NCI-H2081 treated with DMSO at 0.1 percent for 48 hours (cell line): Measurements from ENCODE around the gene CHMP6.

Source experiments
- DNase-seq: peaks from one replicate; lab custom pipeline; 2025; lab: John Stamatoyannopoulos, UW

The CHMP6 gene

DNA sequence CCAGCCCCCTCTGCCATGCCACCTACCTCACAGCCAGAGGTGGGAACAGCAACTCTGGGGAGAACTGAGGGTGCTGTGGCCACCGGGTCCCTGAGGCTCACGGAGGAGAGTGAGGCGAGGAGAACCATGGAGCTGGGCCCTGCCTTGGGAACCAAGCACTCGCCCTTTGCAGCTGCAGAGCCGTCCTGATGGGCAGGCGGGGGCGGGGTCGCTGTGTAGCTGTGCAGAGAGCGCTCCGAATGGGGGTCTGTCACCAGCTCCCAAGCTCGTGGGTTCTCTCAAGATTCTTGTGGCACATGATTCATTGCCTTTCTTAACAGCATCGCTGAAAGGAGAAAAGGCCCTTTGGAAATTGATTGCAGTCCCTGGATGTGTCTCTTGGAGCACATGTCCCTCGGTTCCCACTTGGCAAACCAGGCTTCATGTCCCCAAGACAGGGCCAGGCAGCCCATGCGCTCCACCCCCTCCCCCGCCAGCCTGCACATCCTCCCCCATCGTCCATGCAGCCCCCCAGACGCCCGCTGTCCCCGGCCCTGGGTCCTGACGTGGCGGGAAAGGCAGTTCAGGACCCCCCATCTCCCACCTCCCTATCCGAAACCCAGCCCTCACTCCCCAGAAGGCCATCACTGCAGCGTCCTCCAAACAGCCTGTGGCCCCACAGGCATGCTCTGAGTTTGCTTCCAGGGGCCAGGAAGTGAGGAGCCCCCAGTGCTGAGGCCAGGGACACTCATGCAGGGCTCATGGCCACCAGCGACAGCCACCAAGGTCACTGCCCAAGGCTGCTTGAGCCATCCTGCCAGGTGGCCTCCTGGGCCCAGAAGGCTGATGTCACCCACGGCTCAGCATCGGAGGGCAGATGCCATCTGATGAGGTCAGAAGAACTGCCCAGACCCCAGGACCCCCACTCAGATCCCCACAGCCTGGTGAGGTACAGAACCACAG lies 20.6 kb upstream of the CHMP6 start:
- DNase-seq, result no peak

DNA sequence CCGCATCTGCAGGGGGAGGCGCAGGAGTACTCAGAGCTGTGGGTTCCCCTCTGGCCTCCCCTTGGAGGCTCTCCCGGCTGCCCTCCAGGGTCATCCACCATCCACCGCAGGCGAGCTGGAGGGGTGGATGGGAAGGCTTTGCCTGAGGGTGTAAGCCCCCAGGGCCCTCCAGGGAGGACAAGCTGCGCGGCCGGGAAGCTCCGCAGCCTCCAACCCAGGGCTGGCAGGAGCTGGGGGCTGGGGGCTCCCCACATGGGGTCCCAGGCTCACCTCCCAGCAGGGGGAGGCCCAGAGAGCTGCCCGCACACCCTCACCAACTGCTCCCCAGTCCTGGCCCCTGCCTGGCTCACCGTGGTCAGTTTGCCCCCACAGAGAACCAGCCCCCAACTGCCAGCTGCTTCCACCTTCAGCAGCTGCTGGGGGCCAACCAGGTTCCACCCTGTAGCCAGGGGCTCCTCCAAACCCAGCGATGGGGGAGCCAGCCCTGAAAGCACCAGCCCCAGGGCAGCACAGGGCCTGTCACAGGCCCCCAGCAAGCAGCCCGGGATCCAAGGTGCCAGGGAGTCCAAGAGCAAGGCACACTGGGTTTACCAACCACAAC lies 19.8 kb upstream of the CHMP6 start:
- DNase-seq, result no peak

- DNase-seq, result no peak
Measured at GRCh38 chr17:80976701-80977100, 14.9 kb upstream of the CHMP6 start.

GRCh38 chr17:80977172-80977571 lies 14.5 kb upstream of the CHMP6 start:
- no peak for DNase-seq

DNA sequence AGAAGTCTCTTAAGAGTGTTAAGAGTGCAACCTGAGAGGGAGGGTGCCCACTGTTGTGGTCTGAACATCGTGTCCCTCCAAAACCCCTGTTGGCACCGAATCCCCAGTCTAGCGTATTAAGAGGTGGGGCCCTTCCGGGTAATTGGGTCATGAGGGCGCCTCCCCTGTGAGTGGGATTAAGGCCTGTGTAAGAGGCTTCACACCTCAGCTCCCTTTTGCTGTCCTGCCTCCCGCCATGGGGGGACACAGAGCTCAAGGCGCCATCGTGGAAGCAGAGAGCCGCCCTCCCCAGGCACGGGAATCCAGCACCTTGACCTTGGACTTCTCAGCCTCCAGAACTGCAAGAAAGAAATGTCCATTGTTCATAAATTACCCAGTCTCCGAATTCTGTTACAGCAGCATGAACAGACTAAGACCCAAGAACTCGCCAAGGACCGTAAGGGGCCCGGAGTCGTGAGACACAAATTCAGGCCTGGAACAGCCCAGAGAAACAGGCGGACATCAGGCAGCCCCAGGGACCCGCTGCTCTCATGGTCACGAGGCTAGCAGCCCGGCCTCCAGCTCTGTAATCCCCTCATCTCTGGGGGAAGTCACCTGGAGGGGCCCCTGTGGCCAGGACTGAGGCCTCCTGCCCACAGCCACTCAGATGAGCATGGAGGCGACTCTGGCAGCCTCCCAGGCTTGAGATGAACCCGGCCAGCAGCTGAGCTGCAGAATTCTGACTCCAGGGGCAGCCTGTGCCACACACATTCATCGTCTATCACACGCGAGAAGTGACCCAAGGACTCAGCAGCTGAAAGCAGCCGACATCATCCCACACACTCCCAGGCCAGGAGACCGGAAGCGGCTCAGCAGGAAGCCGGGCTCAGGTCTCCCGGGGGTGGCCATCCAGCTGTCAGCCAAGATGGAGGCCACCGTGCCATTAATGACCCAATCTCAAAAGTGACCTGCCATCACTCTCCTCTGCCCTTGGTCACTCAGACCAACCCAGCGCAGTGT lies 12.8 kb upstream of the CHMP6 start:
- DNase-seq, result no peak

DNA sequence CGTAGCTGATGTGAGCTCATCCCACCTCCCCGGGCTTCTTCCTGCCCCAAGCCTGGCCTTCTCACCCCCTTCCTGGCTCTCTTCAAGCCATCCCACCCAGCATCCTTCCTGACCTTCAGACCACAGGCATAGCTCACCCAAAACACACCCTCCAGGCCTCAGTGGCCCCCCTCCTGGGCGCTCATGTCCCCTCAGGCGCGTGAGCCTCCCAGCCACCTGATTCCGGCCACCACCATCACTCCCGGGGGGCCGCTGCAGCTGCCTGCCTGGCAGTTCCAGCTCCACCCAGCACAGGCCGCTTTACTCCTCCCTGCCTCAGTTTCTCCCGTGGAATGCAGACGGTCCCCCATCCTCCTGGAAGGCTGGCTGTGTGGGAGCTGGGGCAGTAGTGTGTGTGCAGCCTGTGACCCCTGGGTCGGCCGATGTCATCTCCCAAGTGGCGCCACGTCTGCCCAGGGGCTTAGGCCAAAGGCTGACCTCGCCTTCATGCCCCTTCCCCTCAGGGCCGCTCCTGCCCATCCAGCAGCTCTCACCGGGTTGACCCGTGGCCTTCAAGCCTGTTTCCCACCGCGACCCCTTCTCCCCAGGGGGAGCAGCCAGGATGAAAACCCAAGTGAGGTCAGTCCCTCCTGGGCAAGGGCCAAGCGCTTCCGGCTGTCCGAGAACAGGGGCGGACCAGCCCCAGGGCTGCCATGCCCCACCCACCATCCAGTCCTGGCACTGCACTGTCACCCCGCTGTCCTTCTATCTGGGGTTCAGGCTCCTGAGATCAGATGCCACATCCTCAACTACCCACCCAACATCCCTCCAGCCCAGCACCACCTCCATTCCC lies 11.9 kb upstream of the CHMP6 start:
- no peak for DNase-seq

DNA sequence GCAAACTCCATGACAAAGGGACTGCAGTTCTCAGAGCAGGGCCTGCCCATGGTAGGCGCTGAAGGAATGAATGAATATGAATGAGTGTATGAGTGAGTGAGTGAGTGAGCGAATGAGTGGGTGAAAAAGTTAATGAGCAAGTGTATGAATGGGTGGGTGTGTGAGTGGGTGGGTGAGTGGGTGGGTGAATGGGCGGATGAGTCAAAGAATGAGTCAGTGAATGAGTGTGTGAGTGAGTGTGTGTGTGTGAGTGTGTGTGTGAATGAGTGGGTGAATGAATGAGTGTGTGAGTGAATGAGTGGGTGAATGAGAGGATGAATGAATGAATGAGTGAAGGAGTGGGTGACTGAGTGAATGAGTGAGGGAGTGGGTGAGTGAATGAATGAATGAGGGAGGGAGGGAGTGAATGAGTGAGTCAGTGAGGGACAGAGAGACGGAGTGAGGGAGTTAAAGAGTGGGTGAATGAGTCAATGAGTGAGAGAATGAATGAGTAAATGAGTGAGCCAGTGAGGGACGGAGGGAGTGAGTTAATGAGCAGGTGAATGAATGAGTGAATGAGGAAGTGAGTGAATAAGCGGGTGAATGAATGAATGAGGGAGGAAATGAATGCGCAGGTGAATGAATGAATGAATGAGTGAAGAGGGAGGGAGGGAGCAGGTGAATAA lies 11.1 kb upstream of the CHMP6 start:
- no peak for DNase-seq

- DNase-seq, result no peak
Measured at GRCh38 chr17:80981062-80981902, 10.4 kb upstream of the CHMP6 start.

GRCh38 chr17:80981929-80982425 lies 9.7 kb upstream of the CHMP6 start:
- no peak for DNase-seq

DNA sequence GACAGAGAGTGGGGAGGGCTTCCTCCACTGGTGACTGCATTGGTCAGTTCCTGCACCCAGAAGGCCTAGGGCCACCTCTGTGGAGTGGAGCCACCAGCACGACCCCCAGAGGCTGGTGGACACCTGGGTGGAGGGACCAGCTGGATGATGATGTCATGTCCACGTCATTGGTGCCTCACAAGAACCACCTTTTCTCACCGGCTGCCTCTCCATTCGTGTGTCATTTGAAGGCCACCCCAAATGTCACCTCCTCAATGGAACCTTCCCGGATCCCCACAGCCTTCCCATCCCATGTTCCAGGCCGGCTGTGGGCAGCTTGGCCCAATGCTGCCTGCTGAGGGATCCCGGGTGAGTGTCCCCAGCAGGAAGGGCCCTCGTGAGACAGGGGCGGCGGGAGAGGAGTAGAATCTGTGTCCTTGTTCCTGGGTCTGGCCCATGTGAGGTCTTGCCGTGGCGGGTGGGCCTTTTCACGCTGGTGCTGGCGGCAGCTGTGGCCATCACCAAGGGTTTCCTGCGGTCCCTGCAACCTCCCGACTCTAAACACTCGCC lies 9.1 kb upstream of the CHMP6 start:
- DNase-seq, result no peak

DNA sequence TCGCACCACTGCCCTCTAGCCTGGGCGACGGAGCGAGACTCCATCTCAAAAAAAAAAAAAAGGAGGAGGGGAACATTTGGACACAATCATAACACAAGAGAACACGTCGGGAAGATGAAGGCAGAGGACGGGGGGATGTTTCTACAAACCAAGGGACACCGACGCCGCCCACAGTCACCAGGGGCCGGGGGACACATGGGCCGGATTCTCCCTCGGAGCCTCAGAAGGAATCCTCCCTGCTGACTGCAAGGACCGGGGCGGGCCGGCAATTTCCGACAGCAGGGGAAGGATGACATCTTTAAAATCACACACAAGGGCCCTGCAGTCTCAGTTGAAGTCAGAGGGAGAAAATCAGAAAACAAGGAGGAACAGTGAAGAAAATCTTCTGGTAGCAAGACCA lies 8.1 kb upstream of the CHMP6 start:
- DNase-seq, result no peak

- DNase-seq, result no peak
Measured at GRCh38 chr17:80984749-80985148, 6.9 kb upstream of the CHMP6 start.

DNA sequence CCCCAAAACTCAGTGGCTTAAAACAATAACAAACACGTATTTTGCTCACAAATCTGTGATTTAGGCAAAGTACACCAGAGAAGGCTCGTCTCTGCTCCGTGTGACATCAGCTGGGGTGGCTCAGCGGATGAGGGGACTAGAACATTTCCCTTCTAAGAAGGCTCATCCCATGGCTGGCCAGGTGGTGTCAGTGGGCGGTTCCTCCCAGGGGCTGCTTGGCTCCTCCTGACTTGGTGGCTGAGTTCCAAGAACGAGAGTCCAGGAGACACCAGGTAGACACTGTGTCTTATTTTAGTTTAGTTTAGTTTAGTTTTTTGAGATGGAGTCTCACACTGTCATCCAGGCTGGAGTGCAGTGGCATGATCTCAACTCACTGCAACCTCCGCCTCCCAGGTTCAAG lies 5.6 kb upstream of the CHMP6 start:
- DNase-seq, result no peak

DNA sequence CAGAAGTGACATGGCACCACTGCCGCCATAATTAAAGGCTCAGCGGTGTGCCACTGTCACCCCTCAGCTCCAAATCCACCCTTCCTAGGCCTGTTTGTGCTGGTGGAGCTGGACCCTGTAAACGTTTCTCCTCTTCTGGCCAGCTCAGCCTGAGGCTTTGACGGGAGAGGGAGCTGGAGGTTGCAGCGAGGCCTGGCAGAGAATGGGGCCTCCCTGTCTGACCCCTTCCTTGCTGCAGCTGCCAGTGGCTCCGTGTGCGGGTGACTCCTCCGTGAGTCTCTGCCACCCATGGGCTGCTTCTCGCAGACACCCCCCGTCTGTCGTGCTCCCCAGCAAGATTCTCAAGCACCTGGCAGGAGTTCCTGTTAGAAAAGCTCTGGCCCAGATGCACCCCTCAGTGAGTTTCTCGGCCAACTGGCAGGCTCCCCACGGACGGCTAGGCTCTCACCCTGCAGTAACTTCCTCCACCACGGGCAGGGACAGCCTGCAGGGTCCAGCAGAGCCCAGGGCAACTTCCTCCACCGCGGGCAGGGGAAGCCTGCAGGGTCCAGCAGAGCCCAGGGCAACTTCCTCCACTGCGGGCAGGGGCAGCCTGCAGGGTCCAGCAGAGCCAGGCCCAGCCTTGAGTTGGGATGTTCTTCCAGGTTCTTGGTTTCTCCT lies 4.7 kb upstream of the CHMP6 start:
- DNase-seq, result no peak

DNA sequence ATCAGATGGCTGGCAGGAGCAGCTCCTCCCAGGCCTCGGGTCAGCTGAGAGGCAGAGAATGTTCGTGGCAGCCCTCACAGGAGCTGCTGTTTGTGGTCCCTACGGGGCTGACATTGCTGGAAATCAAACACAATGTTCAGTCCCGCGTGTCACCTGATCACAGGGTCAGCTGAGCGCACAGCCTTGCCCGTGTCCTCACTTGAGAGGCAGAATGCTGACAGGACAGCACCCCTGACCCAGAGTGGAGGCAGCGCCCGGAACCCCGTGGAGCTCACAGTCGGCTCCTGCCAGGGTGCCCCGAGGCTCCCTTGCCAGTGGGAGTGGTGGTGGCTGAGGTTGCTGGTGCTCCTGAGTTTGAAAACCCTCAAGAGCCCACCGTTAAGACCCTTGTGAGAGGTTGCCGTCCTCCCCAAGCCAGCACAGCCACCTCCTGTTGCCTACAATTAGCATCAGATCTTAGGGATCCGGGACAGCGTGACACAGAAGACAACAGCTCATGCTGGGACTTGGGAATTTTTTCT lies 3.6 kb upstream of the CHMP6 start:
- no peak for DNase-seq

DNA sequence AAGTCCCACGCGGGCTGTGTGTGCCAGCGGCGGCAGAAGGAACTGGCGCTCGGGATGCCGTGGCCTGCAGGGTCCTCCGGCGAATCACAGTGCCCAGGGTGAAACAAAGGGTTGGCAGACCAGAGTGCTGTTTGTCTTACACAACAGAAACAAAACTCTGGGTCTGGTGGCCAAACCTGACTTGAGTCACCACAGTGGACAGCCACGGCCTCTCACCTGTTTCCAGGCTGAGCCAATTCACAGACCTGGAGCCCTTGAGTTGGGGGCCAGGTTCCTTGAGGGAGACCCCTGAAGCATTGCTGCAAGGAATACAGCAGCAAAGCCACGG lies 2.1 kb upstream of the CHMP6 start:
- DNase-seq, result no peak

GRCh38 chr17:80990921-80991644 lies 558 bp upstream of the CHMP6 start:
- no peak for DNase-seq
